Stomach smooth muscle (tissue), 2 donors: ENCODE measurements around the gene SLU7.

Source experiments
- H3K27ac ChIP-seq: one replicate; pipeline ENCODE4 v1.7.0; 2013; ENCODE audit warnings: mild to moderate bottlenecking, low read length, inconsistent platforms
- H3K27me3 ChIP-seq, 2 donors: one replicate each; pipeline ENCODE4 v1.7.0; 2013; ENCODE audit warnings: low read length in 2 of 2; ENCODE audit not compliant: insufficient read depth in 2 of 2, control insufficient read depth in 1 of 2
- H3K36me3 ChIP-seq, 2 donors: one replicate each; pipeline ENCODE4 v1.7.0; 2013; ENCODE audit warnings: low read length in 2 of 2; ENCODE audit not compliant: control insufficient read depth in 2 of 2, insufficient read depth in 2 of 2
- H3K4me1 ChIP-seq: one replicate; pipeline ENCODE4 v1.7.0; 2013; ENCODE audit warnings: low read length; ENCODE audit not compliant: control insufficient read depth, insufficient read depth
- H3K4me3 ChIP-seq, 2 donors: one replicate each; pipeline ENCODE4 v1.7.0; 2013; ENCODE audit warnings: low read length in 2 of 2
- H3K9ac ChIP-seq, 2 donors: one replicate each; pipeline ENCODE4 v1.7.0; 2013; ENCODE audit warnings: low read length in 2 of 2, mild to moderate bottlenecking in 1 of 2
- H3K9me3 ChIP-seq, 2 donors: one replicate each; pipeline ENCODE4 v1.7.0; 2013; ENCODE audit warnings: low read length in 2 of 2; ENCODE audit not compliant: control insufficient read depth in 2 of 2
- donor health status: healthy.
- donor health status: Pancreatic carcinoma.

The SLU7 gene

GRCh38 chr5:160379511-160379910 is 39.4 kb downstream of the SLU7 start:
- no peak overlapping the region for H3K9ac ChIP-seq
- no peaks in the 10 kb centered on the region for H3K36me3 ChIP-seq
- H3K27me3 ChIP-seq = no peaks in the 10 kb centered on the region
- no peak overlapping the region for H3K4me3 ChIP-seq
- H3K27ac ChIP-seq = no peak overlapping the region
- no peaks in the 10 kb centered on the region for H3K4me1 ChIP-seq
- H3K9me3 ChIP-seq = no peaks in the 10 kb centered on the region

- no peak overlapping the region for H3K9ac ChIP-seq
- H3K27ac ChIP-seq = no peak overlapping the region
- H3K9me3 ChIP-seq = no peaks in the 10 kb centered on the region
- H3K27me3 ChIP-seq = no peaks in the 10 kb centered on the region
- H3K4me3 ChIP-seq = no peak overlapping the region
- H3K36me3 ChIP-seq = no peaks in the 10 kb centered on the region
- H3K4me1 ChIP-seq = no peaks in the 10 kb centered on the region
These were observed 40.6 kb downstream of the SLU7 start for GRCh38 chr5:160378330-160378729.

DNA sequence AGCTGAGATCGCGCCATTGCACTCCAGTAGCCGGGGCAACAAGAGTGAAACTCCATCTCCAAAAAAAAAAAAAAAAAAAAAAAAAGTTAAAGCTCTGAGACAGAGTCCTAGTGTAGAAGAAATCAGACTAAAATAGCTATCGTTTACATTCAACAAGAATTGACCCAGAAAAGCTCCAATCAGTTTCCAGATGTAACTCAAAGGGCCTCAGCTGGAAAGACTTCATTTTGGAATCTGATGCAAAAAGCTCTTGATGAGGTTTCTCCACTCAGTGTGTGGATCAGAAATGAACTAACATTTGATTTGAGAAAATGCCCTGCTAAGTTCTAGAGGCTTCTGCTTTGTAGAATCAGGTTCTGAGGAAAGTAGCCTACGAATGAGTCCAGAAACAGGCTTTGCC is 41.2 kb downstream of the SLU7 start:
- Histone ChIP-seq H3K27ac (no peak overlapping the region), H3K4me1 (no peaks in the 10 kb centered on the region), H3K9ac (no peak overlapping the region), H3K9me3 (no peaks in the 10 kb centered on the region), H3K27me3 (no peaks in the 10 kb centered on the region), H3K36me3 (no peaks in the 10 kb centered on the region), H3K4me3 (no peak overlapping the region)

- Histone ChIP-seq H3K4me3 (no peak overlapping the region), H3K36me3 (no peaks in the 10 kb centered on the region), H3K9ac (no peak overlapping the region), H3K27ac (no peak overlapping the region), H3K4me1 (no peaks in the 10 kb centered on the region), H3K27me3 (no peaks in the 10 kb centered on the region), H3K9me3 (no peaks in the 10 kb centered on the region)
These were observed 42.5 kb downstream of the SLU7 start for GRCh38 chr5:160376416-160376815.

- H3K27me3 ChIP-seq = no peaks in the 10 kb centered on the region
- H3K4me3 ChIP-seq = no peak overlapping the region
- peaks cover 4% of the 10 kb centered on the region for H3K4me1 ChIP-seq
- no peaks in the 10 kb centered on the region for H3K36me3 ChIP-seq
- no peak overlapping the region for H3K9ac ChIP-seq
- H3K27ac ChIP-seq = no peak overlapping the region
- no peaks in the 10 kb centered on the region for H3K9me3 ChIP-seq
These were observed 43.2 kb downstream of the SLU7 start for GRCh38 chr5:160375701-160376100.

DNA sequence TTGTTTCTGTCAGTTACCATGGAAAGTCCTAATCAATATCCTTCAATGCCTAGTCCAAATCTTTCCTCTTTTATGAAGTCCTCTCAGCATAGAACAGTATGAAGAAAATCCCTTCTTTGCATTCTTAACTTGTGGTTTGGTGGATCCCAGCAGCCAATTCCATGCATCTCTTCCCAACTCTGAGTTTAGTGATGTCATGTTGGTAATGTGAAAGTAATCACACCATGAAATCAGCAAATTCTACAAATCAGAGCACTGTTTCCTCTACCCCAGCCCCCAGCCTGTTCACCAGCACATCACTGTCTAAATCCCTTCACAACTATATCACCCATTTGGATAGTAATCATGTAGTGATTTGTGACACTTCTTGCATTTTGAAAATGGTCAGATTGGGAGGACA is 43.7 kb downstream of the SLU7 start:
- Histone ChIP-seq H3K4me1 (peaks cover 6% of the 10 kb centered on the region), H3K4me3 (no peak overlapping the region), H3K9ac (no peak overlapping the region), H3K9me3 (no peaks in the 10 kb centered on the region), H3K27me3 (no peaks in the 10 kb centered on the region), H3K27ac (no peak overlapping the region), H3K36me3 (no peaks in the 10 kb centered on the region)

DNA sequence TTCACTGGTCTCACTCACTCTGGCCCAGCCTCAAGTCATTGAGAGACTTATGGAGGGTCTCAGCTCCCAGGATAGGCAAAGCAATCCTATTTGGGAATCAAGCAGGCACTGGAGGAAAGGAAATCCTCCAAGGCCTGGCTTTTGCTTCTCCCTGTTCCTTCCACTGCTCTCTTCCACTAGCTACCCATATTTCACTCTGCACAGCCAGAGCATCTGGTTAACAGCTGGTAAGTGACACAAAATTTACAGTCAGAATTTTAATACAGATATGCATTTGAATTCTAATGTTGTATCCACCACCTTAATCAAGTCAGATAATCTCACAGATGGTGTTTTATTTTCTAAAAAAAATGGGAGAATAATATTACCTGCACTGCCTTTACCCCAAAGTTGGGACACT is 47.6 kb downstream of the SLU7 start:
- Histone ChIP-seq H3K9me3 (no peaks in the 10 kb centered on the region), H3K4me1 (peaks cover 10% of the 10 kb centered on the region), H3K36me3 (no peaks in the 10 kb centered on the region), H3K27me3 (no peaks in the 10 kb centered on the region), H3K27ac (no peak overlapping the region), H3K9ac (no peak overlapping the region), H3K4me3 (no peak overlapping the region)

- Histone ChIP-seq H3K27me3 (no peaks in the 10 kb centered on the region), H3K4me1 (peaks cover 10% of the 10 kb centered on the region), H3K27ac (no peak overlapping the region), H3K9me3 (no peaks in the 10 kb centered on the region), H3K36me3 (no peaks in the 10 kb centered on the region), H3K4me3 (peak overlapping the region; percentile 66 to 84), H3K9ac (peak overlapping the region in 1 of 2 donors; percentile 64)
These were observed 48.2 kb downstream of the SLU7 start for GRCh38 chr5:160370713-160371034.

- Histone ChIP-seq H3K27ac (no peak within 1 kb of the TSS), H3K4me1 (peaks cover 10% of the 10 kb centered on the region), H3K9me3 (no peaks in the 10 kb centered on the region), H3K36me3 (no peaks in the 10 kb centered on the region), H3K9ac (peak within 1 kb of the TSS; percentile 34 to 64), H3K4me3 (peak within 1 kb of the TSS; percentile 66 to 84), H3K27me3 (no peaks in the 10 kb centered on the region)
These were observed 48.7 kb downstream of the SLU7 start, which contains the start of gene C1QTNF2 for GRCh38 chr5:160369990-160370712. TSS of gene C1QTNF2 (minus strand) at chr5:160370626. CDS start at chr5:160355011, 15,615 bp downstream.

GRCh38 chr5:160367885-160368284 is 51.0 kb downstream of the SLU7 start:
- H3K9me3 ChIP-seq = no peaks in the 10 kb centered on the region
- H3K4me3 ChIP-seq = no peak overlapping the region
- H3K9ac ChIP-seq = no peak overlapping the region
- H3K27ac ChIP-seq = no peak overlapping the region
- H3K36me3 ChIP-seq = no peaks in the 10 kb centered on the region
- peaks cover 13% of the 10 kb centered on the region for H3K4me1 ChIP-seq
- H3K27me3 ChIP-seq = no peaks in the 10 kb centered on the region

GRCh38 chr5:160367261-160367660 is 51.6 kb downstream of the SLU7 start:
- Histone ChIP-seq H3K9ac (no peak overlapping the region), H3K27ac (no peak overlapping the region), H3K9me3 (no peaks in the 10 kb centered on the region), H3K27me3 (no peaks in the 10 kb centered on the region), H3K4me1 (peaks cover 13% of the 10 kb centered on the region), H3K36me3 (no peaks in the 10 kb centered on the region), H3K4me3 (no peak overlapping the region)
